IMR-90 (cell line): ENCODE results near the gene DAD1. TPM values are rescaled to one million over a fixed set of nuclear protein-coding genes. Genes with fewer than 3 reads are reported as not detected.
A peak's percentile ranks its signal among the peaks of the same experiment; 100 is the strongest.

Experiments
- ATAC-seq: fragments of 200-7000 bp; cut with Tn5 transposase; 2 replicates; pipeline ENCODE4 v1.9.1; 2020; ENCODE audit warnings: low read depth, mild to moderate bottlenecking, moderate library complexity
- BruUV-seq: library from RNA; stranded (reverse); fragments of 400-500 nt; replicated peaks from 2 replicates; lab custom pipeline; 2021; lab: Mats Ljungman, UMichigan
- CTCF ChIA-PET: fragments of 300-600 bp; formaldehyde crosslinking; extraction: SDS; loops from one replicate; lab custom pipeline; 2021; ENCODE audit warnings: antibody characterized with exemption; lab: Yijun Ruan, JAX
- POLR2A ChIA-PET: fragments of 300-600 bp; sonication (Branson Sonifier 250); formaldehyde crosslinking; loops from one replicate; lab custom pipeline; 2022; ENCODE audit warnings: antibody characterized with exemption; ENCODE audit not compliant: unreplicated experiment; lab: Charles Lee
- DNase-seq: peaks from one replicate; pipeline ENCODE4 v3.0.0; 2013
- H2AFZ ChIP-seq: replicated peaks from 2 replicates; pipeline ENCODE3; 2013; ENCODE audit warnings: low read length, mild to moderate bottlenecking; ENCODE audit not compliant: poor library complexity
- H2AK5ac ChIP-seq: 2 replicates; pipeline ENCODE4 v1.6.1; 2013; ENCODE audit warnings: low read depth, low read length, inconsistent platforms
- H2AK9ac ChIP-seq: replicated peaks from 2 replicates; pipeline ENCODE3; 2013; ENCODE audit warnings: mild to moderate bottlenecking, low read depth, low read length, moderate library complexity; ENCODE audit not compliant: poor library complexity
- H2BK120ac ChIP-seq: 2 replicates; pipeline ENCODE4 v1.6.1; 2013; ENCODE audit warnings: low read depth, low read length, inconsistent platforms
- H2BK15ac ChIP-seq: 3 replicates; pipeline ENCODE4 v1.6.1; 2013; ENCODE audit warnings: low read depth, low read length, inconsistent platforms
- H2BK20ac ChIP-seq: 2 replicates; pipeline ENCODE4 v1.6.1; 2013; ENCODE audit warnings: low read depth, mild to moderate bottlenecking, inconsistent platforms, low read length, moderate library complexity
- H2BK5ac ChIP-seq: 2 replicates; pipeline ENCODE4 v1.6.1; 2013; ENCODE audit warnings: mild to moderate bottlenecking, low read depth, low read length, inconsistent platforms; ENCODE audit not compliant: poor library complexity, severe bottlenecking
- H3K14ac ChIP-seq: replicated peaks from 2 replicates; pipeline ENCODE4 v1.6.1; 2013; ENCODE audit warnings: low read depth, low read length, inconsistent platforms
- H3K18ac ChIP-seq: 2 replicates; pipeline ENCODE4 v1.6.1; 2013; ENCODE audit warnings: low read depth, low read length, control low read depth
- H3K23ac ChIP-seq: 2 replicates; pipeline ENCODE4 v1.6.1; 2013; ENCODE audit warnings: low read depth, low read length, inconsistent platforms
- H3K27ac ChIP-seq: 2 replicates; pipeline ENCODE4 v1.5.1; 2013; ENCODE audit warnings: mild to moderate bottlenecking, control low read depth, low read length; ENCODE audit not compliant: insufficient read depth
- H3K27me3 ChIP-seq: 2 replicates; pipeline ENCODE4 v1.6.1; 2013; ENCODE audit warnings: low read length; ENCODE audit not compliant: control insufficient read depth, insufficient read depth
- H3K36me3 ChIP-seq: 2 replicates; pipeline ENCODE4 v1.6.1; 2013; ENCODE audit warnings: low read length, mixed read lengths; ENCODE audit not compliant: control insufficient read depth, insufficient read depth
- H3K4ac ChIP-seq: 2 replicates; pipeline ENCODE4 v1.6.1; 2013; ENCODE audit warnings: low read depth, low read length, inconsistent platforms
- H3K4me1 ChIP-seq: 2 replicates; pipeline ENCODE4 v1.6.1; 2013; ENCODE audit warnings: low read length, mixed read lengths; ENCODE audit not compliant: control insufficient read depth, insufficient read depth
- H3K4me2 ChIP-seq: 2 replicates; pipeline ENCODE4 v1.6.1; 2013; ENCODE audit warnings: low read depth, mild to moderate bottlenecking, control low read depth, low read length, moderate library complexity
- H3K4me3 ChIP-seq: 2 replicates; pipeline ENCODE4 v1.5.1; 2013; ENCODE audit warnings: low read depth, mild to moderate bottlenecking, control low read depth, low read length, moderate library complexity; ENCODE audit not compliant: insufficient read depth
- H3K56ac ChIP-seq: 2 replicates; pipeline ENCODE4 v1.6.1; 2013; ENCODE audit warnings: low read length, inconsistent platforms; ENCODE audit not compliant: insufficient read depth; ENCODE audit errors: extremely low read depth
- H3K79me1 ChIP-seq, 2 experiments: 2 replicates each; pipeline ENCODE4 v1.6.1; 2013; ENCODE audit warnings: low read length in 2 of 2, inconsistent platforms in 1 of 2, low read depth in 1 of 2
- H3K9ac ChIP-seq: 2 replicates; pipeline ENCODE4 v1.6.1; 2013; ENCODE audit warnings: low read depth, low read length, control low read depth
- H3K9me1 ChIP-seq: 2 replicates; pipeline ENCODE4 v1.6.1; 2013; ENCODE audit warnings: low read length, inconsistent platforms; ENCODE audit not compliant: insufficient read depth
- H3K9me3 ChIP-seq: 2 replicates; pipeline ENCODE4 v1.6.1; 2013; ENCODE audit warnings: low read length; ENCODE audit not compliant: control insufficient read depth, insufficient read depth
- H4K20me1 ChIP-seq: 2 replicates; pipeline ENCODE4 v1.6.1; 2013; ENCODE audit warnings: low read length, inconsistent platforms; ENCODE audit not compliant: insufficient read depth
- H4K5ac ChIP-seq: 2 replicates; pipeline ENCODE4 v1.6.1; 2013; ENCODE audit warnings: mild to moderate bottlenecking, low read depth, low read length, control low read depth
- H4K8ac ChIP-seq, 2 experiments: 2 replicates each; pipeline ENCODE4 v1.6.1; 2013; ENCODE audit warnings: low read depth in 2 of 2, low read length in 2 of 2, control low read depth in 1 of 2, inconsistent platforms in 1 of 2
- H4K91ac ChIP-seq: 2 replicates; pipeline ENCODE4 v1.6.1; 2013; ENCODE audit warnings: low read depth, low read length, inconsistent platforms; ENCODE audit not compliant: insufficient read depth
- BHLHE40 ChIP-seq: fragments of 150-350 bp; IDR thresholded peaks from 2 replicates; pipeline ENCODE4 v1.6.1; 2016; ENCODE audit warnings: mild to moderate bottlenecking, low read depth, low read length
- CEBPB ChIP-seq: IDR thresholded peaks from 2 replicates; pipeline ENCODE4 v1.6.1; 2012; ENCODE audit warnings: low read depth, low read length, improper control_type of control experiment
- CHD1 ChIP-seq: IDR thresholded peaks from 2 replicates; pipeline ENCODE4 v1.6.1; 2012; ENCODE audit warnings: low read depth, low read length, improper control_type of control experiment
- FOS ChIP-seq: fragments of 150-350 bp; IDR thresholded peaks from 2 replicates; pipeline ENCODE4 v1.6.1; 2016; ENCODE audit warnings: low read depth, low read length
- MAFK ChIP-seq: IDR thresholded peaks from 2 replicates; pipeline ENCODE4 v1.6.1; 2012; ENCODE audit warnings: low read depth, low read length, improper control_type of control experiment
- MAZ ChIP-seq: IDR thresholded peaks from 2 replicates; pipeline ENCODE4 v1.6.1; 2012; ENCODE audit warnings: low read depth, mild to moderate bottlenecking, low read length, improper control_type of control experiment, moderate library complexity, borderline replicate concordance
- MXI1 ChIP-seq: IDR thresholded peaks from 2 replicates; pipeline ENCODE4 v1.6.1; 2012; ENCODE audit warnings: low read depth, mild to moderate bottlenecking, low read length, moderate library complexity, borderline replicate concordance
- NFE2L2 ChIP-seq: fragments of 150-350 bp; IDR thresholded peaks from 2 replicates; pipeline ENCODE4 v1.6.1; 2016; ENCODE audit warnings: low read depth, mild to moderate bottlenecking, low read length
- POLR2A ChIP-seq: IDR thresholded peaks from 2 replicates; pipeline ENCODE4 v1.6.1; 2012; ENCODE audit warnings: mild to moderate bottlenecking, low read depth, low read length
- RAD21 ChIP-seq: IDR thresholded peaks from 2 replicates; pipeline ENCODE4 v1.6.1; 2012; ENCODE audit warnings: low read length, improper control_type of control experiment
- RCOR1 ChIP-seq: IDR thresholded peaks from 2 replicates; pipeline ENCODE4 v1.6.1; 2012; ENCODE audit warnings: mild to moderate bottlenecking, low read length, improper control_type of control experiment; ENCODE audit not compliant: insufficient replicate concordance
- RFX5 ChIP-seq: IDR thresholded peaks from 2 replicates; pipeline ENCODE4 v1.8.0; 2012; ENCODE audit warnings: low read depth, mild to moderate bottlenecking, low read length, moderate library complexity
- SMC3 ChIP-seq: fragments of 150-350 bp; IDR thresholded peaks from 2 replicates; pipeline ENCODE4 v1.6.1; 2016; ENCODE audit warnings: low read depth, mild to moderate bottlenecking, antibody characterized with exemption, low read length, moderate library complexity
- WGBS, 2 experiments: methylation state at CpG; one replicate each; pipeline versions ENCODE4 v1.1.5 to v1.1.7; 2013; ENCODE audit warnings: missing lambda C conversion rate in 2 of 2; ENCODE audit not compliant: insufficient read length in 1 of 2; ENCODE audit errors: extremely low coverage in 2 of 2; 5-methylcytosine and 5-hydroxymethylcytosine counted together
- dilution Hi-C: fragments of 300-500 bp; cut with HindIII; formaldehyde crosslinking; loops from one replicate; pipeline ENCODE4 v1.14.3; 2018; ENCODE audit warnings: low sequenced_read_pairs; ENCODE audit not compliant: unreplicated experiment
- in situ Hi-C: fragments of 300-500 bp; cut with MboI; formaldehyde crosslinking; loops from 3 replicates; pipeline ENCODE4 v1.14.3; 2019; ENCODE audit warnings: low sequenced_read_pairs, inconsistent platforms, mixed read lengths
- intact Hi-C: fragments of 100-400 bp; cut with micrococcal nuclease; formaldehyde crosslinking; loops from 2 replicates; pipeline ENCODE4 v1.10.0; 2022
- polyA plus RNA-seq, 3 experiments: library from polyadenylated mRNA; depleted of rRNA; stranded (reverse); fragments of >200 nt; gene quantifications; 2 replicates each; pipeline ENCODE4 v1.2.3, GENCODE V29; 2012; ENCODE audit warnings: low replicate concordance in 1 of 3
- total RNA-seq: library from RNA; depleted of rRNA; stranded (reverse); fragments of >200 nt; gene quantifications from 2 replicates; pipeline ENCODE4 v1.2.3, GENCODE V29; 2012
- TF ChIP-seq, protein P1 (sequence below): fragments of 150-350 bp; IDR thresholded peaks from 2 replicates; pipeline ENCODE4 v1.6.1; 2016; ENCODE audit warnings: low read depth, mild to moderate bottlenecking, low read length, moderate library complexity, borderline replicate concordance
- TF ChIP-seq, protein P2 (sequence below): fragments of 150-350 bp; IDR thresholded peaks from 2 replicates; pipeline ENCODE4 v1.6.1; 2017; ENCODE audit warnings: mild to moderate bottlenecking, antibody characterized with exemption, low read length, low read depth

DAD1 gene
- total and polyA plus RNA-seq, 2 of the 4 experiments (the other 2 are of a cell fraction) = 396 to 496 TPM

GRCh38 chr14:22549981-22550673 lies 38.9 kb downstream of the DAD1 start:
- no peak overlapping the region for H2BK5ac ChIP-seq
- no peaks in the 10 kb centered on the region for H3K36me3 ChIP-seq
- ATAC-seq (no peak; the same call in 1 of the 2 replicates), DNase-seq (peak; percentile 63)
- H3K9me3 ChIP-seq = no peaks in the 10 kb centered on the region
- H3K56ac ChIP-seq = no peak overlapping the region
- no TSS peak for BruUV-seq
- H4K5ac ChIP-seq = no peak overlapping the region
- peak overlapping the region; percentile 84 for H2AK9ac ChIP-seq
- WGBS, 2 experiments = no CpG with 5 or more reads among the region's 11 CpGs
- 0 out of 2 replicates have a peak overlapping the region, but pooled peaks have one; percentile 11 for H3K23ac ChIP-seq
- no peak overlapping the region for H3K4me2 ChIP-seq
- no peak overlapping the region for H3K27ac ChIP-seq
- no peak overlapping the region for H3K9ac ChIP-seq
- H3K9me1 ChIP-seq = peaks cover 37% of the 10 kb centered on the region
- H4K8ac ChIP-seq = peak overlapping the region in 1 of 2 experiments; percentile 5; a peak in 1 of 4 replicates
- in situ Hi-C loops = loop anchor here (10.0 to 25.0 kb wide), 3 partner anchors 215 to 762 kb away; partner anchors contain the start of genes BCL2L2, OXA1L, PABPN1 and PPP1R3E
- H2AFZ ChIP-seq = peak overlapping the region; percentile 16
- peak overlapping the region; percentile 19; the same call in 1 of the 2 replicates for H3K18ac ChIP-seq
- dilution Hi-C loops = no loop called here
- intact Hi-C loops = loop anchor here (10.0 kb wide), 2 partner anchors 235 to 755 kb away; partner anchors contain the start of genes BCL2L2 and PPP1R3E
- peak overlapping the region; percentile 15; the same call in 1 of the 3 replicates for H2BK15ac ChIP-seq
- H3K79me1 ChIP-seq = no peaks in the 10 kb centered on the region
- H3K4ac ChIP-seq = peak overlapping the region; percentile 75
- ChIA-PET CTCF (interaction anchor here (0.5 to 1.1 kb wide), 3 partner anchors 12 to 323 kb away, joined by 3 to 4 read pairs (median 3); no protein-coding TSS in a partner anchor), POLR2A (interaction anchor here (0.5 kb wide), 1 partner anchor 269 kb away, joined by 7 read pairs; no protein-coding TSS in a partner anchor)
- H2BK120ac ChIP-seq = peak overlapping the region; percentile 59; the same call in 1 of the 2 replicates
- 0 out of 2 replicates have a peak overlapping the region, but pooled peaks have one; percentile 38 for H4K91ac ChIP-seq
- H3K4me3 ChIP-seq = no peak overlapping the region
- peak overlapping the region; percentile 55; the same call in 1 of the 2 replicates for H2BK20ac ChIP-seq
- H3K14ac ChIP-seq = peak overlapping the region; percentile 37; the same call in 1 of the 2 replicates
- peaks cover 24% of the 10 kb centered on the region for H3K4me1 ChIP-seq
- no peaks in the 10 kb centered on the region for H4K20me1 ChIP-seq
- peak overlapping the region; percentile 52 for H2AK5ac ChIP-seq
- H3K27me3 ChIP-seq = peaks cover 4% of the 10 kb centered on the region; the same call in 1 of the 2 replicates
- TF ChIP-seq MAZ = no peak
- TF ChIP-seq MAFK = no peak
- no peak for TF ChIP-seq POLR2A
- TF ChIP-seq RCOR1 = no peak
- TF ChIP-seq, protein P1, sequence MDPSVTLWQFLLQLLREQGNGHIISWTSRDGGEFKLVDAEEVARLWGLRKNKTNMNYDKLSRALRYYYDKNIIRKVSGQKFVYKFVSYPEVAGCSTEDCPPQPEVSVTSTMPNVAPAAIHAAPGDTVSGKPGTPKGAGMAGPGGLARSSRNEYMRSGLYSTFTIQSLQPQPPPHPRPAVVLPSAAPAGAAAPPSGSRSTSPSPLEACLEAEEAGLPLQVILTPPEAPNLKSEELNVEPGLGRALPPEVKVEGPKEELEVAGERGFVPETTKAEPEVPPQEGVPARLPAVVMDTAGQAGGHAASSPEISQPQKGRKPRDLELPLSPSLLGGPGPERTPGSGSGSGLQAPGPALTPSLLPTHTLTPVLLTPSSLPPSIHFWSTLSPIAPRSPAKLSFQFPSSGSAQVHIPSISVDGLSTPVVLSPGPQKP = no peak
- no peak for TF ChIP-seq RFX5
- TF ChIP-seq SMC3 = no peak
- TF ChIP-seq FOS = no peak
- no peak for TF ChIP-seq RAD21
- TF ChIP-seq MXI1 = no peak
- no peak for TF ChIP-seq CHD1
- TF ChIP-seq BHLHE40 = no peak
- no peak for TF ChIP-seq NFE2L2
- TF ChIP-seq CEBPB = no peak
- TF ChIP-seq, protein P2, sequence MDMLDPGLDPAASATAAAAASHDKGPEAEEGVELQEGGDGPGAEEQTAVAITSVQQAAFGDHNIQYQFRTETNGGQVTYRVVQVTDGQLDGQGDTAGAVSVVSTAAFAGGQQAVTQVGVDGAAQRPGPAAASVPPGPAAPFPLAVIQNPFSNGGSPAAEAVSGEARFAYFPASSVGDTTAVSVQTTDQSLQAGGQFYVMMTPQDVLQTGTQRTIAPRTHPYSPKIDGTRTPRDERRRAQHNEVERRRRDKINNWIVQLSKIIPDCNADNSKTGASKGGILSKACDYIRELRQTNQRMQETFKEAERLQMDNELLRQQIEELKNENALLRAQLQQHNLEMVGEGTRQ = no peak
